ENCODE measurements around the gene ADARB2. TPM values are rescaled to one million over a fixed set of nuclear protein-coding genes. Genes with fewer than 3 reads are reported as not detected.

Gene ADARB2
- total RNA-seq, 4 donors from 2014 or later: 2.3 to 3.7 (median 2.6) TPM

- no peak overlapping the region for H3K4me3 ChIP-seq
- H3K4me1 ChIP-seq: no peaks in the 10 kb centered on the region
- intact Hi-C loops (cut with DNase I): no loop called here
- no peak for TF ChIP-seq POLR2AphosphoS5 (IDR thresholded peaks at IDR 0.05)
- TF ChIP-seq POLR2A (IDR thresholded peaks at IDR 0.05; ENCODE audit: low read depth): no peak
- no peak for TF ChIP-seq EP300 (IDR thresholded peaks at IDR 0.05)
- TF ChIP-seq CTCF (IDR thresholded peaks at IDR 0.05): no peak
- H3K27ac ChIP-seq (replicated peaks in 1 of 4): no peak overlapping the region
- no peaks in the 10 kb centered on the region for H3K36me3 ChIP-seq
- 73% methylated on average over 11 of the region's 11 CpGs for WGBS
- H3K9me3 ChIP-seq: no peaks in the 10 kb centered on the region
- DNase-seq (ENCODE audit: extremely low spot score): peak; percentile 92
- H3K27me3 ChIP-seq: peaks cover 0 to 52% (median 0%) of the 10 kb centered on the region in 4 donors
Measured at GRCh38 chr10:1473874-1474273, 263.5 kb downstream of the ADARB2 start.

DNA sequence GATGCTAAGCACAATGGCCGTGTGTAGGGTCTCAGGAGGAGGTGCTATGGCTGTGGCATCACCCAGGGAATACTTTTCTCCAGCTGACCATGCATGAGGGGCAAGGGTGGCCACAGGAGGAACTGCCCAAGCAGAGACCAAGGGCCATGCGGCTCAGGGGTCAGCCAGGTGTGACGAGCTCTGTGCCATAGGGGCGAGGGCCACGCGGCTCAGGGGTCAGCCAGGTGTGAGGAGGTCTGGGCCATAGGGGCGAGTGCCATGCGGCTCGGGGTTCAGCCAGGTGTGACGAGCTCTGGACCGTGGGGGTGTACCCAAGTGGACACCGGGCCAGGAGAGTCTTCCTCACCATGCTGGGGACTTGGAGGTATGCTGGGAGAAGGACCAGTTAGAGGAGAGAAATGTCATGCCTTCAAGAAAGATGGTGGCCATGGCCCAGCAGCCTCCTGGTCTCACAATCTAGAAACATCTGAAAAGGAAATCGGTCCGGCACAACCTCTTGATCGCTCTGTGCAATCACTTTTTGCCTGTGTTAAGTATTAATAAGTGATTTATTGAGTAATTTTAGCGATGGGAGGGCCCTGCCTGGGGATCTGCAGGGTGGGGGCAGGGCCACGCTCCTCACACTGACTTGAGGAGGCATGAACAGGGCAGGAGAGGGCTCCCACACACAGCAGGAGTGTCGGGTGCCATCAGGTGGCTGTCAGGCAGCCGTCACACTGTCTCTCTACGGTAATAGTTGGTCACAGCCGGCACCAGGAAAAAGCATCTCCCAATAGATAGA, 265.0 kb downstream of the ADARB2 start:
- 88% methylated on average over 21 of the region's 21 CpGs for WGBS
- Histone ChIP-seq H3K27me3 (peaks cover 0 to 56% (median 3%) of the 10 kb centered on the region in 4 donors), H3K9me3 (no peaks in the 10 kb centered on the region), H3K36me3 (no peaks in the 10 kb centered on the region), H3K27ac (replicated peaks in 1 of 4) (no peak overlapping the region), H3K4me1 (no peaks in the 10 kb centered on the region), H3K4me3 (no peak overlapping the region)
- no peak for TF ChIP-seq POLR2AphosphoS5 (IDR thresholded peaks at IDR 0.05)
- TF ChIP-seq EP300 (IDR thresholded peaks at IDR 0.05): no peak
- TF ChIP-seq CTCF (IDR thresholded peaks at IDR 0.05): no peak
- no peak for TF ChIP-seq POLR2A (IDR thresholded peaks at IDR 0.05; ENCODE audit: low read depth)
- DNase-seq (ENCODE audit: extremely low spot score): no peak
- intact Hi-C loops (cut with DNase I): no loop called here

- WGBS: 65% methylated on average over 10 of the region's 10 CpGs
- H3K4me1 ChIP-seq: no peaks in the 10 kb centered on the region
- intact Hi-C loops (cut with DNase I): no loop called here
- TF ChIP-seq CTCF (IDR thresholded peaks at IDR 0.05) (no peak), POLR2A (IDR thresholded peaks at IDR 0.05; ENCODE audit: low read depth) (no peak), EP300 (IDR thresholded peaks at IDR 0.05) (no peak)
- no peak overlapping the region for H3K27ac ChIP-seq (replicated peaks in 1 of 4)
- peaks cover 0 to 60% (median 3%) of the 10 kb centered on the region in 4 donors for H3K27me3 ChIP-seq
- no peaks in the 10 kb centered on the region for H3K36me3 ChIP-seq
- no peaks in the 10 kb centered on the region for H3K9me3 ChIP-seq
- no peak overlapping the region for H3K4me3 ChIP-seq
- no peak for DNase-seq (ENCODE audit: extremely low spot score)
Measured at GRCh38 chr10:1468811-1469210, 268.5 kb downstream of the ADARB2 start.

DNA sequence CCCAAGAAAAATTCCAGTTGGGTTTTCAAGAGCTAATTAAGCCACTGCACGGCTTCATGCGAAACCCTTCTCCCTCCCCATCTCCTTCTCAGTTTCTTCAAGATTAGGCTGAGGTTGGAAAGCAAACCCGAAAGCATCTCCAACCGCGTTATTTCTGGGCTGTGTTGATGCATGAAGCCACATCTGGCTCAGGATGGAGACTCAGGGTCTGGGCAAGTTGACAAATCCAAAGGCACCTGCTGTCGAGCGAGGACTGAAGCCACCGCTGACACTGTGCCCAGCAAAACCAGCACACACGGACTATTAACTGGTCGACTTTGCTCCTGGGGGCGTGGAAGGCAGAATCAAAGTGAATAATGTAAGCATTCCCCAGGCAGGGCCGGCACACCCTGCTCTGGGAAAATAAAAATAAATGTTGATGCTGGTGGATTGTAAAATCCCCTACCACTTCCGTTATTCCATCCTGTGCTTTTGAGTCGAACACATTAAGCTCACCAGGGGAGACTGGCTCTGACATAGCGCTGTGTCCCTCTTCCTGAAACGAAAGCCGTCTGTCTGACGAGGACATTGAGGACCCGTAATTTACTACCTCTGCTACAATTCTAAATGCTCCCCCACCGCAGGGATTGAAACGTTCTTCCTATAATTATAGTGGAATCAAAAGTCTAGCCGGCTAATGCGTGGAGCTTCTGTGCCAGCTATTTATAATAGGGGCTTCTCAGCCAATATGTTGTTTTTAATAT, 269.8 kb downstream of the ADARB2 start:
- Histone ChIP-seq H3K4me1 (no peaks in the 10 kb centered on the region), H3K9me3 (no peaks in the 10 kb centered on the region), H3K36me3 (no peaks in the 10 kb centered on the region), H3K27ac (replicated peaks in 1 of 4) (no peak overlapping the region), H3K27me3 (peaks cover 0 to 57% (median 3%) of the 10 kb centered on the region in 4 donors), H3K4me3 (no peak overlapping the region)
- WGBS: 82% methylated on average over 22 of the region's 23 CpGs
- intact Hi-C loops (cut with DNase I): no loop called here
- DNase-seq (ENCODE audit: extremely low spot score): no peak
- TF ChIP-seq EP300 (IDR thresholded peaks at IDR 0.05) (no peak), CTCF (IDR thresholded peaks at IDR 0.05) (no peak), POLR2AphosphoS5 (IDR thresholded peaks at IDR 0.05) (no peak), POLR2A (IDR thresholded peaks at IDR 0.05; ENCODE audit: low read depth) (no peak)

All from esophagus muscularis mucosa (tissue), 4 donors.